CD4-positive, alpha-beta T cell (primary cell): ENCODE results near the gene ITGA2B. TPM values are rescaled to one million over a fixed set of nuclear protein-coding genes. Genes with fewer than 3 reads are reported as not detected.

ENCODE experiments used
- ATAC-seq: fragments of 200-7000 bp; cut with Tn5 transposase; one replicate; pipeline ENCODE4 v1.10.0; 2022; ENCODE audit warnings: mild to moderate bottlenecking; ENCODE audit not compliant: poor library complexity
- CTCF ChIA-PET: fragments of 350-600 bp; sonication (Branson Sonifier 250); formaldehyde crosslinking; loops from one replicate; lab custom pipeline; 2021; ENCODE audit warnings: antibody characterized with exemption, inconsistent platforms; lab: Charles Lee
- POLR2A ChIA-PET: fragments of 350-600 bp; sonication (Branson Sonifier 250); formaldehyde crosslinking; loops from one replicate; lab custom pipeline; 2021; ENCODE audit warnings: antibody characterized with exemption, inconsistent platforms; lab: Charles Lee
- DNase-seq, 14 experiments: peaks; one replicate each; pipeline ENCODE4 v3.0.0-alpha.2; 2013 to 2020; ENCODE audit warnings: mixed read lengths in 2 of 14
- H3K27ac ChIP-seq, 2 donors: one replicate each; pipeline versions ENCODE4 v1.5.1 to v1.7.0; 2013; ENCODE audit warnings: low read length in 2 of 2, low read depth in 1 of 2, mild to moderate bottlenecking in 1 of 2
- H3K27me3 ChIP-seq, 2 experiments: 1 replicate in 1 of 2; 2 replicates in 1 of 2; pipeline versions ENCODE4 v1.6.1 to v1.7.0; 2013; ENCODE audit warnings: low read length in 2 of 2, control low read depth in 1 of 2, mild to moderate bottlenecking in 1 of 2, moderate library complexity in 1 of 2; ENCODE audit not compliant: insufficient read depth in 2 of 2, control insufficient read depth in 1 of 2
- H3K36me3 ChIP-seq: one replicate; pipeline ENCODE4 v1.6.1; 2013; ENCODE audit warnings: low read length, control low read depth; ENCODE audit not compliant: insufficient read depth
- H3K4me1 ChIP-seq: one replicate; pipeline ENCODE4 v1.6.1; 2013; ENCODE audit warnings: low read length, control low read depth; ENCODE audit not compliant: insufficient read depth
- H3K4me3 ChIP-seq: one replicate; pipeline ENCODE4 v1.5.1; 2013; ENCODE audit warnings: mild to moderate bottlenecking, low read length, moderate library complexity
- H3K9me3 ChIP-seq, 2 experiments: 1 replicate in 1 of 2; 2 replicates in 1 of 2; pipeline versions ENCODE4 v1.6.1 to v1.7.0; 2013; ENCODE audit warnings: low read length in 2 of 2, mild to moderate bottlenecking in 2 of 2, control low read depth in 1 of 2, moderate library complexity in 1 of 2; ENCODE audit not compliant: control insufficient read depth in 1 of 2, insufficient read depth in 1 of 2
- H3K27ac Mint-ChIP-seq: one replicate; pipeline ENCODE4 v1.8.0; 2020; ENCODE audit warnings: mixed read lengths
- H3K27me3 Mint-ChIP-seq: one replicate; pipeline ENCODE4 v1.8.0; 2021; ENCODE audit warnings: mixed read lengths
- H3K36me3 Mint-ChIP-seq: one replicate; pipeline ENCODE4 v1.8.0; 2021; ENCODE audit warnings: low read depth, mixed read lengths
- H3K4me1 Mint-ChIP-seq: one replicate; pipeline ENCODE4 v1.8.0; 2021; ENCODE audit warnings: low read depth, mixed read lengths
- H3K4me3 Mint-ChIP-seq: one replicate; pipeline ENCODE4 v1.8.0; 2020; ENCODE audit warnings: mild to moderate bottlenecking, mixed read lengths
- H3K9me3 Mint-ChIP-seq: one replicate; pipeline ENCODE4 v1.8.0; 2020; ENCODE audit warnings: mixed read lengths
- intact Hi-C, 2 experiments: fragments of 100-400 bp; cut with DNase I in 1 of 2; cut with micrococcal nuclease in 1 of 2; formaldehyde crosslinking; loops; one replicate each; pipeline versions ENCODE4 v1.15.1 to v1.9.0; 2023 to 2025; cut with DNase I, micrococcal nuclease
- polyA plus RNA-seq, 2 donors: library from polyadenylated mRNA; unstranded; fragments of 120-200 nt; gene quantifications; one replicate each; pipeline ENCODE4 v1.2.1, GENCODE V29; 2013
- total RNA-seq, 174 experiments: library from RNA in 2 of 174; stranded (reverse) in 2 of 174; gene quantifications; one replicate each; pipeline ENCODE4 v1.2.3 and lab custom pipeline; 2021 to 2026
- TF ChIP-seq, protein P1 (sequence below): fragments of 200-600 bp; IDR thresholded peaks from one replicate; pipeline ENCODE4 v1.8.0; 2022; ENCODE audit warnings: antibody characterized with exemption, mild to moderate bottlenecking

Gene ITGA2B
- total RNA-seq (under 1 TPM; 0.85 to 0.87 TPM), total RNA-seq (lab: John Stamatoyannopoulos, UW) (0.15 to 6.9 (median 1.2) reads per million in 172 experiments)
- polyA plus RNA-seq (2013, experiment 1 of 2), result 0.66 TPM
- 1.9 TPM for polyA plus RNA-seq (2013, experiment 2 of 2)

DNA sequence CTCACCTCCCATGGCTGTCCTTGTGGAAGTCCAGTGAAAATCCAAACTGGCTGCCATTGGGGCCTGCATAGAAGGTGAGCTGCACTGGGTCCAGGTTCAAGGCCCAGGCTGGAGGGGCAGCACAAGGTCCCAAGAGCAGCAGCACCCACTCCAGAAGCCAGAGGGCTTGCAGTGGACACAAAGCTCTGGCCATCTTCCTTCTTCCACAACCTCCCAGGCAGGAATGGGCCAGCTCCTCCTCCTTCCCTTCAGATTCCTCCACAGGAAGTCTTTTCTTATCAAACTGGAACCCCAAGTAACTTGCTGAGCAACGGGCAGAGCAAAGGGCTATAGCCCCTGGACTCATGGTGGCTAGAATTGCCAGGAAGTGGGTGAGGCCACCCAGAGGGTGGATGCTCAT is at the start of gene ITGA2B:
ITGA2B (minus strand) TSS at position 369 of the 400 bp plus-strand sequence; CDS start at position 193, 176 bp downstream.
- no peaks in the 10 kb centered on the region for H3K36me3 ChIP-seq
- POLR2A ChIA-PET, result no interaction called here
- no peak within 1 kb of the TSS for H3K4me3 Mint-ChIP-seq
- H3K27me3 Mint-ChIP-seq, result peaks cover 20% of the 10 kb centered on the region
- ATAC-seq, result no peak
- peaks cover 12% of the 10 kb centered on the region for H3K4me1 Mint-ChIP-seq
- H3K27me3 ChIP-seq, result peaks cover 9 to 16% of the 10 kb centered on the region in 2 experiments
- no peak within 1 kb of the TSS for H3K4me3 ChIP-seq
- H3K27ac Mint-ChIP-seq, result no peak within 1 kb of the TSS
- no peaks in the 10 kb centered on the region for H3K36me3 Mint-ChIP-seq
- H3K4me1 ChIP-seq, result peaks cover 21% of the 10 kb centered on the region
- intact Hi-C loops, result no loop called here
- CTCF ChIA-PET, result no interaction called here
- no peaks in the 10 kb centered on the region for H3K9me3 Mint-ChIP-seq
- no peak within 1 kb of the TSS for H3K27ac ChIP-seq
- peaks cover 0 to 6% of the 10 kb centered on the region in 2 experiments for H3K9me3 ChIP-seq
- DNase-seq, result no peak
- TF ChIP-seq, protein P1, sequence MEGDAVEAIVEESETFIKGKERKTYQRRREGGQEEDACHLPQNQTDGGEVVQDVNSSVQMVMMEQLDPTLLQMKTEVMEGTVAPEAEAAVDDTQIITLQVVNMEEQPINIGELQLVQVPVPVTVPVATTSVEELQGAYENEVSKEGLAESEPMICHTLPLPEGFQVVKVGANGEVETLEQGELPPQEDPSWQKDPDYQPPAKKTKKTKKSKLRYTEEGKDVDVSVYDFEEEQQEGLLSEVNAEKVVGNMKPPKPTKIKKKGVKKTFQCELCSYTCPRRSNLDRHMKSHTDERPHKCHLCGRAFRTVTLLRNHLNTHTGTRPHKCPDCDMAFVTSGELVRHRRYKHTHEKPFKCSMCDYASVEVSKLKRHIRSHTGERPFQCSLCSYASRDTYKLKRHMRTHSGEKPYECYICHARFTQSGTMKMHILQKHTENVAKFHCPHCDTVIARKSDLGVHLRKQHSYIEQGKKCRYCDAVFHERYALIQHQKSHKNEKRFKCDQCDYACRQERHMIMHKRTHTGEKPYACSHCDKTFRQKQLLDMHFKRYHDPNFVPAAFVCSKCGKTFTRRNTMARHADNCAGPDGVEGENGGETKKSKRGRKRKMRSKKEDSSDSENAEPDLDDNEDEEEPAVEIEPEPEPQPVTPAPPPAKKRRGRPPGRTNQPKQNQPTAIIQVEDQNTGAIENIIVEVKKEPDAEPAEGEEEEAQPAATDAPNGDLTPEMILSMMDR, result no peak

DNA sequence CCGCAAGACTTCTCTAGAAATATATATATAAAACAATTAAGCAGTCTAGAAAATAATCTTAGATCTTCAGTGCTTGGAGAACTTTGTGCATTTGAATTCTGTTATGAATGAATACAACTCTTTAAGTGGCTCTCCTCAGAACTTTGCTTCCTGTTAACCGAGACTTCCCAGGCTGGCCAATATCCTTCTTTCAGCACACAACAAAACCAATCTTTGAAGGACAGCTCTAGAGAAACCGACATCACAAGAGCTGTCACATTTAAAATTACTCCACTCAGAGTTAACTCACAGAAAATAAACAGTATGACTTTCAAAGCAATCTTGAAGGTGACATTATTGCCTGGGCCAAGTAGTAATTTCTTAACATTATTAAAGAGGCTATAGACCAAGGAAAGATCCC is 49.7 kb upstream of the ITGA2B start:
- TF ChIP-seq, protein P1, result no peak
- DNase-seq (no peak), ATAC-seq (no peak)
- Histone ChIP-seq H3K27ac (no peak overlapping the region), H3K27me3 (no peaks in the 10 kb centered on the region), H3K36me3 (peaks cover 29% of the 10 kb centered on the region), H3K4me1 (peaks cover 5% of the 10 kb centered on the region), H3K4me3 (no peak overlapping the region), H3K9me3 (no peaks in the 10 kb centered on the region)
- Mint-ChIP-seq H3K9me3 (no peaks in the 10 kb centered on the region), H3K36me3 (peaks cover 44% of the 10 kb centered on the region), H3K4me3 (no peak overlapping the region), H3K27ac (peak overlapping the region; percentile 36), H3K4me1 (peaks cover 29% of the 10 kb centered on the region), H3K27me3 (no peaks in the 10 kb centered on the region)
- CTCF ChIA-PET, result interaction anchor here (1.0 kb wide), 1 partner anchor 27 kb away, joined by 3 read pairs; no protein-coding TSS in a partner anchor
- intact Hi-C loops, result no loop called here
- POLR2A ChIA-PET, result interaction anchor here (1.2 kb wide), 1 partner anchor 15 kb away, joined by 3 read pairs; no protein-coding TSS in a partner anchor

DNA sequence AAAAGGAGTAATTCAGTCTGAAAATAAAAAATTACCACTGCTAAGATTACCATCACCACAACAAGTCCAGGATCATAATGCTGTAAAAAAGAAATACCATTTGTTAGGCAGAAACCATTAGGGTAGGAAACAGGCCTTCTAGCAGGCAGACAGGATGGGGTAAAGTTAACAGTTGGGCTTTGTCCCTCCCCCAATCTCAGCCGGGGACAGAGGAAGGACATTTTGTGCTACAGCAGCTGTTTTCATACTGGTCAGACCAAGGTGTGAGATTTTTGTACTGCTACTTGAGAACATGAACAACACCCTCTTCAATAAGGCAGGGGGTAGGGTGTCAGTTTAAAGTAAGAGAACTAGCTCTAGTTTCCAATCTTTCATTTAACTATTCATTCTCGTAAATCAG is 49.2 kb upstream of the ITGA2B start:
- no peaks in the 10 kb centered on the region for H3K9me3 ChIP-seq
- H3K4me1 ChIP-seq, result peaks cover 5% of the 10 kb centered on the region
- H3K4me1 Mint-ChIP-seq, result peaks cover 29% of the 10 kb centered on the region
- CTCF ChIA-PET, result no interaction called here
- H3K36me3 Mint-ChIP-seq, result peaks cover 50% of the 10 kb centered on the region
- H3K9me3 Mint-ChIP-seq, result no peaks in the 10 kb centered on the region
- ATAC-seq (no peak), DNase-seq (peak in 1 of 14 experiments; percentile 62)
- TF ChIP-seq, protein P1, result no peak
- no peaks in the 10 kb centered on the region for H3K27me3 Mint-ChIP-seq
- peaks cover 34% of the 10 kb centered on the region for H3K36me3 ChIP-seq
- intact Hi-C loops, result no loop called here
- POLR2A ChIA-PET, result interaction anchor here (1.2 kb wide), 1 partner anchor 16 kb away, joined by 3 read pairs; no protein-coding TSS in a partner anchor
- peak overlapping the region; percentile 36 for H3K27ac Mint-ChIP-seq
- no peak overlapping the region for H3K27ac ChIP-seq
- H3K27me3 ChIP-seq, result no peaks in the 10 kb centered on the region
- H3K4me3 Mint-ChIP-seq, result no peak overlapping the region
- no peak overlapping the region for H3K4me3 ChIP-seq
